ENCODE data around the gene RBCK1.

RBCK1 gene

DNA sequence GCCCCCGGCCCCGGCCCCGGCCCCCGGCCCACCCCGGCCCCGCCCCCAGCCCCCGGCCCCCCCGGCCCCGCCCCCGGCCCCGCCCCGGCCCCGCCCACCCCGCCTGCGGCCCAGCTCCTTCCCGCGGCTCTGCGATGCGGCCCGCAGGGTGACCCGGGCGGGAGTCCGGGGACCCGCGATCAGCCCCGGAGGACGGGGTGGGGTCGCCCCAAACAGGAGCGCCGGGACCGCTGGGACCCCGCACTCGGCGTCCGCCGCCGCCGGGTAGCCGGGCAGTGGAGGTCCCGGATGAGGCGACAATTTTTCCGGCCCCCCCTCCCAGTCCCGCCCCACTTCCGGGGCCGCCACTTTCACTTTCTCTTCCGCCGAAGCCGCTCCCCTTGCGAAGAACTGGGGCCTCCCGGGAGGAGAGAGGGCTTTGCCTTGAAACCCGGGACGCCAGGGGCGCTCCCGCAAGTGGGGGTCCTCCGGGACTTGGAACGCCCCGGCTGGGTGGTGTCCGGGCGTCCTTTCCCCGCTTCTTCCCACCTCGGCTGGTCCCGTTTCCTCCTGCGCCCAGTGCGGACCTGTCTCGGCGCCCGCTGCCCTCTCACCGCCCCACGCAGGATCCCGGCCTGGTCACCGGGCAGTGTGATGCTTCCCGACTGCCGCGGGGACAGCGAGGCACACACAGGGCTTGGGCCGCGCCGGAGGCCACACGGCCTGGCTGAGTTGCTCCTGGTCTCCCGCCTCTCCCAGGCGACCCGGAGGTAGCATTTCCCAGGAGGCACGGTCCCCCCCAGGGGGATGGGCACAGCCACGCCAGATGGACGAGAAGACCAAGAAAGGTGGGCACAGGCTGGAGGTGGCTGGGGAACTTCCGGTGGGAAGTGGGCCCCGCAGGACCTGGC is at the start of gene RBCK1:
Gene RBCK1, plus strand, starts transcription at position 347 of the 890 bp plus-strand sequence. Its CDS starts 459 bp downstream, at position 806.
- DNase-seq (ENCODE audit: low spot score in 2 of 2), result peak; percentile 91 to 95
- Mint-ChIP-seq H3K4me1 (peaks cover 31% of the 10 kb centered on the region), H3K27me3 (no peaks in the 10 kb centered on the region), H3K4me3 (peak within 1 kb of the TSS; percentile 95), H3K27ac (peak within 1 kb of the TSS; percentile 93), H3K36me3 (peaks cover 13% of the 10 kb centered on the region), H3K9me3 (no peaks in the 10 kb centered on the region)
- ATAC-seq (ENCODE audit: low read depth), result peak; percentile 84

DNA sequence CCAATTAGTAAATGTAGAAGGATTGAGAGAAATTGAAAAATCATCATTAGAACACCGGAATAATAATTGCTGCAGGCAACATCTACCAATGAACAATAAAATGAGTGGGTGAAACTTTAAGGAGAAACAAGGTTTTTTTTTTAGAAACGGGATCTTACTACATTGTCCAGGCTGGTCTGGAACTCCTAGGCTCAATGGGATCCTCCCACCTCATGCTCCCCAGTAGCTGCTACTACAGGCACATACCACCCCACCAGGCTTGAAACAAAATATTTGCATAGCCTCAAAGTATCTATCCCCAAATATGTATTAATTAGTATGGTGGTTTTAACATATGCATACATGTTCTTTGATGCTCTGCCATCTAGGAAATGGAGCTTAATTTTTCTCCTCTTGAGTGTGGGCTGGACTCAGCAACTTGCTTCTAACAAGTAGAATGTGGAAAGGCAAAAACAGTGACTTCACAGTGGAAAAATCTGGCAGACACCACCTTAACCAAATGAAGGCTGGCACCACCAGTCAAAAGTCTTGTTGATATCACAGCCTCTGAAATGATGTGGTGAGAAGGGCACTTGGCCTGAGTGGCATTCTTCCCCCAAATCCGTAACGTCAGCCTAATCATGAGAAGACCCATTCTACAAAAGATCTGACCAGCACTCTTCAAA is 49.1 kb upstream of the RBCK1 start:
- no peak overlapping the region for H3K4me3 Mint-ChIP-seq
- ATAC-seq (ENCODE audit: low read depth), result no peak
- peaks cover 25% of the 10 kb centered on the region for H3K4me1 Mint-ChIP-seq
- no peak overlapping the region for H3K27ac Mint-ChIP-seq
- no peaks in the 10 kb centered on the region for H3K36me3 Mint-ChIP-seq
- H3K9me3 Mint-ChIP-seq, result no peaks in the 10 kb centered on the region
- DNase-seq (ENCODE audit: low spot score in 2 of 2), result no peak
- no peaks in the 10 kb centered on the region for H3K27me3 Mint-ChIP-seq

DNA sequence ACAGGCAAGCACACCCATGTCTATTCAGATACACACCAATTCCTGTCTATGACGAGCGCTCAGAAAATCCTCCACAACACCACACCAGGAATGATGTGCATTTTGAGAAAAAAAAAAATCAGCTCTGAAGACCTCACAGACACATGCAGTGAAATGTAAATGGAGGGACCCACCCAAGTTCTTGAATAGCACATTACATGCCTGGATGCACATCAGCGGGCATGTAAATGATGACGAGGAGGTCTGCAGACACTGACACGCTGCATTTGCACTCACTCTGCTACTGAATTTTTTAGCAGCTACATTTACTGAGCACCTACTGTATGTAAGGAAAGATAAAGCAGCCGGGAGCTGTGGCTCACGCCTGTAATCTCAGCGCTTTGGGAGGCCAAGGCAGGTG is 46.5 kb upstream of the RBCK1 start:
- Mint-ChIP-seq H3K9me3 (no peaks in the 10 kb centered on the region), H3K27me3 (no peaks in the 10 kb centered on the region), H3K36me3 (no peaks in the 10 kb centered on the region), H3K4me1 (peaks cover 22% of the 10 kb centered on the region), H3K27ac (peak overlapping the region; percentile 51), H3K4me3 (peak overlapping the region; percentile 55)
- peak; percentile 98 for ATAC-seq (ENCODE audit: low read depth)
- DNase-seq (ENCODE audit: low spot score in 2 of 2), result peak in 1 of 2 donors; percentile 23

DNA sequence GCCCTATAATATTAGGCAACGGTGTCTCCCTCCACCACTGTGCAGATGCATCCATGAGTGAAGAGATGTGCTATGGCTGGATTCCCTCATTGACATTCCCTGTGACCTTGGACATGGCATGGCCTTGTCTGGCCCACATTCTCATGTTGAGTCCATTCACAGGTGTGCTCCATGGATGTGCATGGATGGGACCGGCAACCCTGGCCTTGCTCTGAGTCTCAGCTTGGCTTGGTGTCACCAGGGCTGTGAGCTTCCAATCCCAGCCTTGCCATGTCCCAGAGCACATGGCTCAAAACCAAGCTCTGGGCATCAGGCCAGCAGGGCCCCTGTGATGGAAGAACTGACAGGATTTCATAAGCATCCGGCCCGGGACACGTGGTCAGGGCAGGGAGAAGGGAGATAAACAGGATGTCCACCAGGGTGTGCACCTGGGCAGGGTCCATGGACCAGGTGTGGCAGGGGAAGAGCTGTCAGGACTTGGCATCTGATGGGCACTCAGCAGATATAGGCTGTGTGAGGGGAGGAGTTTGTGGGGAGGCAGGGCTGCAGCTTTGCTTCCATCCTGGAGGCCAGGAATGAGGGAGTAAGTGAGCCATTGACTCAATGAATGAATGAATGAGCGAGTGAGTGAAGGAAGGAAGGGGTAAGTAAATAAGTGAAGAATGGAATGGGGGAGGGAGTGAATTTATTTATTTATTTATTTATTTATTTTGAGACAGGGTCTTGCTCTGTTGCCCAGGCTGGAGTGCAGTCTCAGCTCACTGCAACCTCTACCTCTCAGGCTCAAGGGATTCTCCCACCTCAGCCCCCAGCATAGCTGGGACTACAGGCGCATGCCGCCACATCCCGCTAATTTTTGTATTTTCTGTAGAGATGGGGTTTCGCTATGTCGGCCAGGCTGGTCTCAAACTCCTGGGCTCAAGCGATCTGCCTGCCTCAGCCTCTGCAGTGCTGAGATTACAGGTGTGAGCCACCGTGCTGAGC is 45.5 kb upstream of the RBCK1 start:
- H3K27me3 Mint-ChIP-seq, result no peaks in the 10 kb centered on the region
- H3K9me3 Mint-ChIP-seq, result no peaks in the 10 kb centered on the region
- H3K4me3 Mint-ChIP-seq, result no peak overlapping the region
- ATAC-seq (ENCODE audit: low read depth) (no peak), DNase-seq (ENCODE audit: low spot score in 2 of 2) (no peak)
- no peaks in the 10 kb centered on the region for H3K36me3 Mint-ChIP-seq
- H3K27ac Mint-ChIP-seq, result no peak overlapping the region
- H3K4me1 Mint-ChIP-seq, result peaks cover 19% of the 10 kb centered on the region

DNA sequence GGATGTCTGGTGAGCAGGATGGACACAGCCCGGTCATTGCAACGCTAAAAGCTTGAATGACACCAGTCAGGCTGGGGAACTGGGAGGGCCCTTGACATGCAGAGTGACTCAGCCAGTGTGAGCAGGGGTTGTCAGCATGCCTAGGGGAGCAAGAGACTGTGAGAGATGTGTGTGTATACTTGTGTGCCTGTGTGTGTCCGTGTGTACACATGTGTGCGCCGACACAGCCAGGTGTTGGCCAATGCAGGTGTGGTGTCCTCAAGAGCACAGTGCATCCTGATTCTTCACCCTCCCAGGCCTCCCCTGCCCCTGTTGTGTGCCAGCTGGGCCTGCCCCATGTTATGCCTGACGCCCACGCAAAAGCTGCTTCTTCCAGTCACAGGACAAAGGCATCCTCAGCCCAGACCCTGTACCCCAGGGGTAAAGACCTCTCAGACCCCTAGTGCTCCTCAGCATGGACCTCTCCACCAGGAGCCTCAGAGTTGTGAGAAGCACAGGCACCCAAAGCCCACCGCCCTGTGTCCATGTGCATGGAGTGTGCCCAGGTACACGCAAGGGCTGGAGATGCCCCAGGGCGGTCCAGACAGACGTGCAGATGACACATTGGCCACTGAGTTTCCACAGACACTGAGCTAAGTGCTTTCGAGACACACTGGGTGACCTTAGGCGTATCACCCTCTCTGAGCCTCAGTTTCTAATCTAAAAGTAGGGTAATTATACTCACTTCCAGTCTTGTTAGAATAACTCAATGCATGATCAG is 44.6 kb upstream of the RBCK1 start:
- Mint-ChIP-seq H3K27ac (no peak overlapping the region), H3K9me3 (no peaks in the 10 kb centered on the region), H3K27me3 (no peaks in the 10 kb centered on the region), H3K4me1 (peaks cover 19% of the 10 kb centered on the region), H3K36me3 (no peaks in the 10 kb centered on the region), H3K4me3 (no peak overlapping the region)
- ATAC-seq (ENCODE audit: low read depth), result no peak
- DNase-seq (ENCODE audit: low spot score in 2 of 2), result no peak

DNA sequence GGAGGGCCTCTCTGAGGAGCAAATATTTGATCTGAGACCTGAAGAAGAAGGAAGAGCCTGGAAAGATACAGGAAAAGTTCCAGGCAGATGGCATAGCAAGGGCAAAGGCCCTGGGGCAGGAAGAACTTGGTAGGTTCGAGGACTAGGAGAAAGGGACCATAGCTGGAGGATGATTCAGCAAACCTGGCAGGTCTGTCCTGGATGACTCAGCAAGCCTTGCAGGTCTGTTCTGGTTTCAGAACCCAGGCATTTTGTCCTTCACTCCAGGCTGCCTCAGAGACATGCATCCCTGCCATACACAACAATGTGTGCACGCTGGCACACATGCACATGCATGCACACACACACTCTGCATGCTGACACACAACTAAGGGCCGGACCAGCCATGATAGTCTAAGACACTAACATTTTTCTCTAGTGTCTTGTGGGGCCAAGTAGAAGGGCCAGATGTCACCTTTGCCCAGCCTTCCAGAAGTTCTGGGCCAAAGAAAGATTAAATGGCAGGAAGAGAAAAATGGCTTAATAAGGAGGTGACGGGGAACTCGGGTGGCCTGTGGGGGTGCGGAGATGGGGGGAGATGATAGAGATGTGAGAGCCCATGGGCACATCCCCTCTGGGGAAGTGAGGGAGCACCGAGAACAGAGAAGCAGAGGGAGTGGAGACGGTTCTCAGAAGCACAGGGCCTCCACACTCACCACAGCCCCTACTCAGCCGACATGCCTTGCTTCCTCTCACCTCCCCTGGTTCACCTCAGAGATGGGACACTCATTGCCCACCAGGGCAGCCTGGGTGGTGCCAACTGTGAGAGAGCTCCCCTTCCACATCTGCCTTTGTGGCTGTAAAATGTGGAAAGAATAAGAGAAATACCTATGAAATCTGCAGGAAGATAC is 42.9 kb upstream of the RBCK1 start:
- H3K36me3 Mint-ChIP-seq, result no peaks in the 10 kb centered on the region
- H3K4me3 Mint-ChIP-seq, result no peak overlapping the region
- DNase-seq (ENCODE audit: low spot score in 2 of 2) (no peak), ATAC-seq (ENCODE audit: low read depth) (no peak)
- H3K27me3 Mint-ChIP-seq, result peaks cover 3% of the 10 kb centered on the region
- peak overlapping the region; percentile 19 for H3K27ac Mint-ChIP-seq
- peaks cover 18% of the 10 kb centered on the region for H3K4me1 Mint-ChIP-seq
- no peaks in the 10 kb centered on the region for H3K9me3 Mint-ChIP-seq

DNA sequence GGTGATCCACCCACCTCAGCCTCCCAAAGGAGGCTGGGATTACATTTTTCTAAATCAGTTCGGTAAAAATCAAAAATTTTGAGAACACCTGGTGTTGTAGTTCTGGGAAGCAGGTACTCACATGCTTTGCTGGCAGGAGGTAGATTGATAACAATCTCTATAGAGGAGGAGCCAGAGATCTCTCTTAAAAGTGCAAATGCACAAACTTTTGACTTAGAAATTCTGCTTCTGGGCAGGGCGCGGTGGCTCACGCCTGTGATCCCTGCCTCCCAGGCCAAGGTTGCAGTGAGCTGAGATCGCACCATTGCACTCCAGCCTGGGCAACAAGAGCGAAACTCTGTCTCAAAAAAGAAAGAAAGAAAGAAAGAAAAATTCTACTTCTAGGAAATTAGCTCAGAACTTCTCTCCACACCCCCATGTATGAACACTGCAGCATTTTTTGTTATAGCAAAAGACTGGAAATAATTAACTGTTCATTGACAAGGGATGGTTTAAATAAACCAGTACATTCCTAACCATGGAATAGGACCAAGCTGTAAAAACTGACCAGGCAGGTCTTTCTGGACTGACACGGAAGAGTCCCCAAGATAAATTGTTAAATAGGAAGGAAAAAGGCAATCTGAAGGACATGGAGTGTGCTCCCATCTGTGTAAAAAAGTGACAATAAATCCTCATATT is 41.9 kb upstream of the RBCK1 start:
- H3K27ac Mint-ChIP-seq, result no peak overlapping the region
- H3K36me3 Mint-ChIP-seq, result no peaks in the 10 kb centered on the region
- H3K4me3 Mint-ChIP-seq, result no peak overlapping the region
- peaks cover 12% of the 10 kb centered on the region for H3K4me1 Mint-ChIP-seq
- ATAC-seq (ENCODE audit: low read depth) (no peak), DNase-seq (ENCODE audit: low spot score in 2 of 2) (no peak)
- H3K9me3 Mint-ChIP-seq, result no peaks in the 10 kb centered on the region
- H3K27me3 Mint-ChIP-seq, result peaks cover 3% of the 10 kb centered on the region

DNA sequence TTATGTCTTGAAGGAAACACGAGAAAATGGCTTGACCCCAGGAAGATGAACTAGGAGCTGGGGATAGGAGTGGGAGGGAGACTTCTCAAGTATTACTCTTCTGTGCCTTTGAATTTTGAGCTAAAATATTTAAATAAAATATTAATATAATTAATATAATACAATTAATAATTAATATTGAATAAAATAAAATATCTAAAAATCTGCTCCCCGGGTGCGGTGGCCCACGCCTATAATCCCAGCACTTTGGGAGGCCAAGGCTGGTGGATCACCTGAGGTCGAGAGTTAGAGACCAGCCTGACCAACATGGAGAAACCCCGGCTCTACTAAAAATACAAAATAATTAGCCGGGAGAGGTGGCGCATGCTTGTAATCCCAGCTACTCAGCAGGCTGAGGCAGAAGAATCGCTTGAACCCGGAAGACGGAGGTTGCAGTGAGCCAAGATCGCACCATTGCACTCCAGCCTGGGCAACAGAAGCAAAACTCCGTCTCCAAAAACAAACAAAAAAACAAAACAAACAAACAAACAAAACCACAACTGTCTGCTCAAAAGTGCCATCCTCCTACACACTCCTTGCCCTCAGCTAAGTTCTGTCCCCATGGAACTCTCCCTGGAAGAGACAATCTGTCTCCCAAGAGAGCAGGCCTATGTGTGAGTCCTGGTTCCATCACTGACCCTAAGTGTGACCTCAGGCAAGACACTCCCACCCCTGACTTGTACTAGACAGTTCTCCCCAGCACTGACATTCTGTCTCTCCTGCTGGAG is 41.2 kb upstream of the RBCK1 start:
- Mint-ChIP-seq H3K4me3 (no peak overlapping the region), H3K4me1 (peaks cover 7% of the 10 kb centered on the region), H3K9me3 (no peaks in the 10 kb centered on the region), H3K27me3 (peaks cover 3% of the 10 kb centered on the region), H3K27ac (no peak overlapping the region), H3K36me3 (no peaks in the 10 kb centered on the region)
- ATAC-seq (ENCODE audit: low read depth) (no peak), DNase-seq (ENCODE audit: low spot score in 2 of 2) (no peak)

DNA sequence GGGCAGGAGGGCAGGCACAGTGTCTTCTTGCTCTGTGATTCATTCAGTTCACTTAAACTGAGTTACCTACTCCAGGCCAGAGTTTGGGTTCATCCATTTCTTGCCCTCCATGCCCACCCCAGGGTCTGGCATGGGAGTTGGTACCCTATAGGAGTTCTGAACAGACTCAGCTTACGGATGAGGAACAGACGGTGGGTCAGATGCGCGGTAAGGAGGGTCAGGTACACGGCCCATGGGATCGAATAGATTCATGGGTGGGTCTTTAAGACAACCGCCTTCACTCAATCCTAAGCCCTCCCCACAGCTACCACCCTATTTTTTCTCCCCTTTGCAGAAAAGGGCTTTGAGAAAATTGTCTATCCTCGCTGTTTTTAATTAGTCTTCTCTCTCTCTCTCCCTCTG is 40.6 kb upstream of the RBCK1 start:
- Mint-ChIP-seq H3K9me3 (no peaks in the 10 kb centered on the region), H3K4me1 (peaks cover 5% of the 10 kb centered on the region), H3K27me3 (peaks cover 3% of the 10 kb centered on the region), H3K36me3 (no peaks in the 10 kb centered on the region), H3K27ac (no peak overlapping the region), H3K4me3 (no peak overlapping the region)
- ATAC-seq (ENCODE audit: low read depth) (no peak), DNase-seq (ENCODE audit: low spot score in 2 of 2) (no peak)

DNA sequence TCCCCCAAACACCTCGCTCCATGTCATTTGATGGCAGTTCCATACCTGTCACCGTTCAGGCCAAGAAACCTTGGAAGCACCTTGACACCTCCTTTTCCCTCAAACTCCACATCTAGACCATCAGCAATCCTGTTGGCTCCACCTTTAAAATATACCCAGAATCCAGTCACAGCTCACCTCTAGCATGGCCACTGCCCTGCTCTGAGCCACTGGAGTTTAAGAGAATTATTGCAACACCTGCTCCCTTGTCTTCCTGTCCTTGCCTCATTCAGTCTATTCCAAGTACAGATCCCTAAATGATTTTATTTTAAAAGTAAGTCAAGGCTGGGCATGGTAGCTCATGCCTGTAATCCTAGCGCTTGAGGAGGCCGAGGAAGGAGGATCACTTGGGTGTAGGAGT is 39.2 kb upstream of the RBCK1 start:
- DNase-seq (ENCODE audit: low spot score in 2 of 2) (no peak), ATAC-seq (ENCODE audit: low read depth) (no peak)
- no peaks in the 10 kb centered on the region for H3K9me3 Mint-ChIP-seq
- H3K4me1 Mint-ChIP-seq, result peaks cover 5% of the 10 kb centered on the region
- no peak overlapping the region for H3K4me3 Mint-ChIP-seq
- H3K27me3 Mint-ChIP-seq, result peaks cover 3% of the 10 kb centered on the region
- no peak overlapping the region for H3K27ac Mint-ChIP-seq
- H3K36me3 Mint-ChIP-seq, result no peaks in the 10 kb centered on the region

DNA sequence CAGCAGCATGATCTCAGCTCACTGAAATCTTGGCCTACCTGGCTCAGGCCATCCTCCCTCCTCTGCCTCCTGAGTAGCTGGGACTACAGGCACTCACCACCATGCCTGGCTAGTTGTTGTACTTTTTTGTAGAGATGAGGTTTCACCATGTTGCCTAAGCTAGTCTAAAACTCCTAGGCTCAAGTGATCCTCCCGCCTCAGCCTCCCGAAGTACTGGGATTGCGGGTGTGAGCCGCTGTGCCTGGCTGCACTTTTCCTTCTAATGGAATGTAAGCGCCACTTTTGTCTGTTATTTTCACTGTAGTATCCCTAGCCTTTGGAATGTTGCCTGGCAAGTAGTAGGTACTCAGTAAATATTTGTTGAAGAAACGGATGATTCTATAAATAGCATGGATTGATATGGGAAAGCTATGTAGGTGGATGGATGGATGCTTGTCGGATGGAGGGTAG is 37.9 kb upstream of the RBCK1 start:
- Mint-ChIP-seq H3K4me1 (peaks cover 5% of the 10 kb centered on the region), H3K36me3 (no peaks in the 10 kb centered on the region), H3K27me3 (peaks cover 3% of the 10 kb centered on the region), H3K4me3 (no peak overlapping the region), H3K27ac (no peak overlapping the region), H3K9me3 (no peaks in the 10 kb centered on the region)
- no peak for ATAC-seq (ENCODE audit: low read depth)
- no peak for DNase-seq (ENCODE audit: low spot score in 2 of 2)

Data from memory B cell (primary cell).